GM12878 (cell line): ENCODE measurements around the gene KCNK7. TPM values are rescaled to one million over a fixed set of nuclear protein-coding genes. Genes with fewer than 3 reads are reported as not detected.
A peak's percentile ranks its signal among the peaks of the same experiment; 100 is the strongest.

Experiments used
- ATAC-seq: fragments of 200-7000 bp; cut with Tn5 transposase; 3 replicates; pipeline ENCODE4 v1.9.1; 2020; ENCODE audit warnings: mild to moderate bottlenecking, moderate library complexity
- BruUV-seq: library from RNA; stranded (reverse); fragments of 400-500 nt; replicated peaks from 2 replicates; lab custom pipeline; 2021; lab: Mats Ljungman, UMichigan
- CTCF ChIA-PET: fragments of 300-600 bp; sonication (Branson Sonifier 250); formaldehyde crosslinking; extraction: SDS; loops from one replicate; lab custom pipeline; 2021; ENCODE audit warnings: inconsistent platforms; lab: Yijun Ruan, JAX
- POLR2A ChIA-PET: fragments of 350-600 bp; formaldehyde crosslinking; extraction: SDS; loops from one replicate; lab custom pipeline; 2021; ENCODE audit warnings: inconsistent platforms; lab: Charles Lee
- RAD21 ChIA-PET: fragments of 300-600 bp; sonication (Branson Sonifier 250); formaldehyde crosslinking; loops from one replicate; lab custom pipeline; 2023; ENCODE audit warnings: antibody characterized with exemption; ENCODE audit not compliant: unreplicated experiment; lab: Charles Lee
- SMC1A ChIA-PET: fragments of 300-600 bp; sonication (Branson Sonifier 250); formaldehyde crosslinking; loops from one replicate; lab custom pipeline; 2023; ENCODE audit not compliant: unreplicated experiment, uncharacterized antibody; lab: Charles Lee
- DNase-seq: peaks from one replicate; pipeline ENCODE4 v3.0.0-alpha.2; 2011; ENCODE audit warnings: low read depth, low spot score
- FAIRE-seq: peaks from 3 replicates; lab custom pipeline; 2011; peaks lifted over from hg19 to GRCh38; lab: Jason Lieb, UNC
- H2AFZ ChIP-seq: 2 replicates; pipeline ENCODE4 v1.6.0; 2011; ENCODE audit warnings: low read depth, low read length, control low read depth; ENCODE audit not compliant: control insufficient read depth
- H3K27ac ChIP-seq: 2 replicates; pipeline ENCODE4 v1.5.1; 2011; ENCODE audit warnings: control low read depth; ENCODE audit not compliant: control insufficient read depth, insufficient read depth
- H3K27me3 ChIP-seq, 2 experiments: replicated peaks in 1 of 2; 2 replicates each; pipeline versions ENCODE4 v1.6.0 to v1.6.1; 2011; ENCODE audit warnings: low read length in 1 of 2; ENCODE audit not compliant: control insufficient read depth in 2 of 2, insufficient read depth in 2 of 2
- H3K36me3 ChIP-seq, 2 experiments: 2 replicates each; pipeline ENCODE4 v1.5.1; 2011; ENCODE audit warnings: low read length in 1 of 2; ENCODE audit not compliant: control insufficient read depth in 2 of 2, insufficient read depth in 2 of 2
- H3K4me1 ChIP-seq: 2 replicates; pipeline ENCODE4 v1.6.1; 2011; ENCODE audit warnings: mild to moderate bottlenecking, low read length, moderate library complexity, mixed read lengths; ENCODE audit not compliant: control insufficient read depth, insufficient read depth
- H3K4me2 ChIP-seq: 2 replicates; pipeline ENCODE4 v1.6.0; 2011; ENCODE audit warnings: control low read depth; ENCODE audit not compliant: control insufficient read depth, insufficient read depth
- H3K4me3 ChIP-seq: fragments of 200-600 bp; sonication (generic); 2 replicates; pipeline ENCODE4 v1.5.1; 2016
- H3K79me2 ChIP-seq: 2 replicates; pipeline ENCODE4 v1.6.0; 2011; ENCODE audit warnings: low read length; ENCODE audit not compliant: control insufficient read depth, insufficient read depth
- H3K9ac ChIP-seq: 2 replicates; pipeline ENCODE4 v1.8.0; 2011; ENCODE audit warnings: low read length, control low read depth, mixed read lengths; ENCODE audit not compliant: control insufficient read depth, insufficient read depth
- H3K9me3 ChIP-seq: replicated peaks from 3 replicates; pipeline ENCODE4 v1.5.1; 2011; ENCODE audit warnings: mild to moderate bottlenecking, low read length; ENCODE audit not compliant: control insufficient read depth, insufficient read depth
- H4K20me1 ChIP-seq: 2 replicates; pipeline ENCODE4 v1.6.0; 2011; ENCODE audit not compliant: control insufficient read depth, insufficient read depth
- BCL3 ChIP-seq: IDR thresholded peaks from 2 replicates; pipeline ENCODE4 v1.6.1; 2011; ENCODE audit warnings: borderline replicate concordance, low read depth, mild to moderate bottlenecking, moderate library complexity, low read length; ENCODE audit not compliant: insufficient read depth, poor library complexity, severe bottlenecking
- PAX8 ChIP-seq: fragments of 450-650 bp; IDR thresholded peaks from 2 replicates; pipeline ENCODE4 v1.6.1; 2017; ENCODE audit warnings: mild to moderate bottlenecking, moderate library complexity
- POLR2AphosphoS5 ChIP-seq: IDR thresholded peaks from 2 replicates; pipeline ENCODE4 v1.6.1; 2011; ENCODE audit warnings: mild to moderate bottlenecking, low read length, inconsistent platforms
- RFX5 ChIP-seq: IDR thresholded peaks from 2 replicates; pipeline ENCODE4 v1.6.1; 2011; ENCODE audit warnings: low read depth, low read length, improper control_type of control experiment
- WGBS: methylation state at CpG from one replicate; pipeline ENCODE4 v1.1.6; 2016; ENCODE audit warnings: low lambda C conversion rate; ENCODE audit not compliant: insufficient replicate concordance, insufficient coverage; ENCODE audit errors: missing lambda C conversion rate; 5-methylcytosine and 5-hydroxymethylcytosine counted together
- in situ Hi-C: fragments of 300-500 bp; cut with MboI; formaldehyde crosslinking; loops from 9 replicates; pipeline ENCODE4 v1.14.3; 2018; ENCODE audit warnings: mixed read lengths
- intact Hi-C: fragments of 100-400 bp; cut with micrococcal nuclease; formaldehyde crosslinking; loops from one replicate; pipeline ENCODE4 v1.14.2; 2022; ENCODE audit not compliant: unreplicated experiment
- polyA plus RNA-seq, 11 experiments: library from polyadenylated mRNA; depleted of rRNA in 4 of 11; unstranded in 6 of 11; stranded (reverse) in 5 of 11; fragments of >200 nt; fragmentation: Nextera tagmentation in 4 of 11; fragmentation: Illumina TruSeq in 1 of 11; extraction: Ambion mirVana in 4 of 11; extraction: Trizol in 1 of 11; gene quantifications; 1 replicate in 1 of 11; 2 replicates in 10 of 11; pipeline versions ENCODE4 v1.2.1 to v1.2.3, GENCODE V29; 2011 to 2016; ENCODE audit warnings: inconsistent platforms in 2 of 11, missing spikeins in 2 of 11, low read depth in 1 of 11
- total RNA-seq, 4 experiments: library from RNA; depleted of rRNA in 3 of 4; stranded (reverse); fragments of >200 nt in 3 of 4; fragmentation: Illumina TruSeq in 1 of 4; extraction: Trizol in 1 of 4; gene quantifications; 2 replicates each; pipeline versions ENCODE4 v1.2.1 to v1.2.3, GENCODE V29; 2013 to 2021
- TF ChIP-seq, protein P1 (sequence below): IDR thresholded peaks from 2 replicates; pipeline ENCODE4 v1.6.1; 2012; ENCODE audit warnings: low read depth, low read length, improper control_type of control experiment

Gene KCNK7
- total and polyA plus RNA-seq, 10 of the 15 experiments (the other 5 are each of a cell fraction or from before 2014, with no cell fraction given), result 0.11 to 0.54 (median 0.23) TPM; not detected in 7

DNA sequence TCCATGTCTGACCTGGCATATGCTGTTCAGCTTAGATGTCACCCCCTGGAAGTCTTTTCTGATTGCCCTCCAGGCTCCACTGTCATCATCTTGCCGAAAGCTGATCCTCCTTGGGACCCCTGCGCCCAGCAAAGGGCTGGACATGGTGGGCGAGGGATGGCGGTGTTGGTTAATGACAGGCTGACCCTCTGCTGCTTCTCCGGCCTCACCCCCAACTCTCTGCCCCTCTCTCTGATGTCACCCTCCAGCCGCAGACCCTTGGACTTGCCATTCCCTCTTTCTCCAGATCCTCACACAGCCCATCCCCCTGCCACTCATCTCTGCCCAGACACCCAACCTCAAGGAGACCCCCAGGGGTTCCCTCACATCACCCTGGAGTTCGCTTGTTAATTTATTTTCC lies 17.5 kb downstream of the KCNK7 start (continued):
- TF ChIP-seq BCL3, result no peak
- no peak for TF ChIP-seq RFX5
- TF ChIP-seq, protein P1, sequence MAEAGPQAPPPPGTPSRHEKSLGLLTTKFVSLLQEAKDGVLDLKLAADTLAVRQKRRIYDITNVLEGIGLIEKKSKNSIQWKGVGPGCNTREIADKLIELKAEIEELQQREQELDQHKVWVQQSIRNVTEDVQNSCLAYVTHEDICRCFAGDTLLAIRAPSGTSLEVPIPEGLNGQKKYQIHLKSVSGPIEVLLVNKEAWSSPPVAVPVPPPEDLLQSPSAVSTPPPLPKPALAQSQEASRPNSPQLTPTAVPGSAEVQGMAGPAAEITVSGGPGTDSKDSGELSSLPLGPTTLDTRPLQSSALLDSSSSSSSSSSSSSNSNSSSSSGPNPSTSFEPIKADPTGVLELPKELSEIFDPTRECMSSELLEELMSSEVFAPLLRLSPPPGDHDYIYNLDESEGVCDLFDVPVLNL, result no peak
- TF ChIP-seq, all 136 proteins: peak for 0

DNA sequence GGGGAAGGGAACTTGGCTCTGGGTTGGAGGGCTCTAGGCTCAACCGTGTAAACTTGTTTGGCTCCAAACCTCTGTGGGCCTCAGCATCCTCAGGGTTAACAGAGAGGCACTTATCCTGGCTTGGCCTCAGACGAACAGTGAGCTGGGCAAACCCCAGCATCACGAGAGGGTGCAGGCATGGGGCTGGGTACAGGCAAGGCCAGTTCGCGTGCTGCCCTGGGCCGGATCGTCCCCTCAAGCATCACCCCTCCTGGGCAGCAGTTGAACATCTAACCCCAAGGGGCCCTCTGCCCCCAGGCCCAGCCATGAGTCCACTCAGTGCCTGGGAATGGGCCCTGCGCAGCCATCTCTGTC lies 17.9 kb downstream of the KCNK7 start:
- Histone ChIP-seq H3K27me3 (no peaks in the 10 kb centered on the region), H3K9me3 (no peaks in the 10 kb centered on the region), H2AFZ (no peak overlapping the region), H3K4me3 (peak overlapping the region; percentile 97), H4K20me1 (no peaks in the 10 kb centered on the region; the same call in 1 of the 2 replicates), H3K4me1 (peaks cover 23% of the 10 kb centered on the region), H3K27ac (peak overlapping the region; percentile 96), H3K79me2 (peaks cover 55% of the 10 kb centered on the region), H3K4me2 (peak overlapping the region; percentile 100), H3K9ac (peak overlapping the region; percentile 88), H3K36me3 (peaks cover 5 to 15% of the 10 kb centered on the region in 2 experiments; a peak in 3 of 4 replicates)
- no peak for TF ChIP-seq PAX8
- TF ChIP-seq BCL3, result no peak
- peak; percentile 50; the same call in 1 of the 2 replicates for TF ChIP-seq POLR2AphosphoS5
- in situ Hi-C loops, result no loop called here
- FAIRE-seq (no peak), DNase-seq (no peak), ATAC-seq (no peak)
- ChIA-PET RAD21 (interaction anchor here (0.9 to 4.0 kb wide), 3 partner anchors 10 to 75 kb away, joined by 3 to 132 read pairs (median 3); no protein-coding TSS in a partner anchor), SMC1A (interaction anchor here (0.6 to 4.2 kb wide), 3 partner anchors 10 to 25 kb away, joined by 3 to 93 read pairs (median 3); no protein-coding TSS in a partner anchor), CTCF (interaction anchor here (1.1 to 5.7 kb wide), 4 partner anchors 10 to 37 kb away, joined by 3 to 130 read pairs (median 5); partner anchors contain the start of gene PCNX3), POLR2A (interaction anchor here (0.7 to 4.9 kb wide), 5 partner anchors 10 to 37 kb away, joined by 4 to 129 read pairs (median 6); partner anchors contain the start of genes MAP3K11 and PCNX3)
- BruUV-seq, result no TSS peak
- 68% methylated on average over 8 of the region's 8 CpGs for WGBS
- intact Hi-C loops, result no loop called here
